GM15510 (cell line): Measurements from ENCODE around the gene GARNL3.

Experiments used
- POLR2A ChIP-seq: IDR thresholded peaks from 3 replicates; pipeline ENCODE4 v1.6.1; 2011; ENCODE audit warnings: borderline replicate concordance; ENCODE audit not compliant: insufficient read length; ENCODE audit errors: extremely low read depth

The GARNL3 gene

GRCh38 chr9:127399736-127400269, 135.2 kb downstream of the GARNL3 start:
- no peak for TF ChIP-seq POLR2A

- no peak for TF ChIP-seq POLR2A
These were observed 138.0 kb downstream of the GARNL3 start for GRCh38 chr9:127402401-127403090.

GRCh38 chr9:127403507-127404192, 139.1 kb downstream of the GARNL3 start:
- TF ChIP-seq POLR2A = no peak

DNA sequence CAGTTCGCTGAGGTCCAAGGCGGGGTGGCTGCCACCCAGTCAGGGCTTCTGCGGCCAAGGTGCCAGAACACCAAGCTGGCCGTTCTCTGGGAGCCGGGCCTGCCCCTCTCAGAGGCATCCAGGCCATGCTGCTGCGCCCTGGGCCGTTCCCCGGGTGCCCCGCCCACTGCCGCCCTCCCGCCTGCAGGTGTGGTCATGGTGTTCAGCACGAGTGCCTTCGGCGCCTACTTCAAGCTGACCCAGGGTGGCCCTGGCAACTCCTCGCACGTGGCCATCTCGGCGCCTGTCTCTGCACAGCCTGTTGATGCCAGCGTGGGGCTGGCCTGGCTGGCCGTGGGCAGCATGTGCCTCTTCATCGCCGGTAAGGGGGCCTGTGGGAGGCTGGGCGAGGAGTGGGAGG, 140.1 kb downstream of the GARNL3 start:
- no peak for TF ChIP-seq POLR2A

DNA sequence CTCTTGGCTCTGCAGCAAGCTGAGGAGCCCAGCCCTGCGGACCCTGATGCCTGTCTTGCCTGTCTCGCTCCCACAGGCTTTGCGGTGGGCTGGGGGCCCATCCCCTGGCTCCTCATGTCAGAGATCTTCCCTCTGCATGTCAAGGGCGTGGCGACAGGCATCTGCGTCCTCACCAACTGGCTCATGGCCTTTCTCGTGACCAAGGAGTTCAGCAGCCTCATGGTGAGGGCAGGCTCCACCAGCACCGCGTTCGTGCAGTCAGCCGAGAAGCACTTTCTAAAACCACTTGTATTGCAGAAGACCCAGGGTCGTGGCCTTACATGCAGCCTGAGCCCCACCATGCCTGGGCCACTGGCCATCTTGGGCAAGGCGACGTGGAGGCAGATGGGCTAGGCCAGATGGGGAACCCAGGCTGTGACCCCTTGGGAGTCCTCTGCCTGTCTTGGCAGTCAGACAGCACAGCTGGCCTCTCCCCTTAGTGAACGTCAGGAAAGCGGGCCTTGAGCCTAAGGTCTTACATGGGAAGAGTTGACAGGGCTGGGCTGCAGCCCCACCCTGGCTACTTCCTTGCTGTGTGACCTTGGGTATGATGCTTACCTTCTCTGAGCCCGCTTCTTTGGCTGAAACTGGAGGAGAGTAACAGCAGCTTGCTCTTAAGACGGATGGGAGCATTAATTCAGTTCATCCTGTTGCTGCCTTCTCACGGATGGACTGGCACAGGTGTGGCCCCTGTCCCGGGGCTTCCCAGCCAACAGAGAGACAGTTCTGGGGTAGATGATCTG, 141.0 kb downstream of the GARNL3 start:
- TF ChIP-seq POLR2A = no peak

DNA sequence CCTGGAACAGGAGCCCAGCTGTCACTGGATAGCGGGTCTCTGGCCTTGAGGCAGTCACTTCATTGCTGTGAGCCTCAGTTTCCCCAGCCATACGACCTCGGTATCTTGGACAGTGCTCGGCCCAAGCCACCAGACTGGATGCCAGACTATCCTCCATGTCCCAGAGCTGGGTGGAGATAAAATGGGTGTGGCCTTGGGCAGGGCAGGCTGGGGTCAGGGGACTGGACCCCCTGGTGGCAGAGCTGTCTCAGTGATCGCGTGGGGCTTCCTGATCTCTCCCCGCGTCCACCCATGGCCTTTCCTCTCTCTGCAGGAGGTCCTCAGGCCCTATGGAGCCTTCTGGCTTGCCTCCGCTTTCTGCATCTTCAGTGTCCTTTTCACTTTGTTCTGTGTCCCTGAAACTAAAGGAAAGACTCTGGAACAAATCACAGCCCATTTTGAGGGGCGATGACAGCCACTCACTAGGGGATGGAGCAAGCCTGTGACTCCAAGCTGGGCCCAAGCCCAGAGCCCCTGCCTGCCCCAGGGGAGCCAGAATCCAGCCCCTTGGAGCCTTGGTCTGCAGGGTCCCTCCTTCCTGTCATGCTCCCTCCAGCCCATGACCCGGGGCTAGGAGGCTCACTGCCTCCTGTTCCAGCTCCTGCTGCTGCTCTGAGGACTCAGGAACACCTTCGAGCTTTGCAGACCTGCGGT, 142.4 kb downstream of the GARNL3 start:
- TF ChIP-seq POLR2A = no peak

DNA sequence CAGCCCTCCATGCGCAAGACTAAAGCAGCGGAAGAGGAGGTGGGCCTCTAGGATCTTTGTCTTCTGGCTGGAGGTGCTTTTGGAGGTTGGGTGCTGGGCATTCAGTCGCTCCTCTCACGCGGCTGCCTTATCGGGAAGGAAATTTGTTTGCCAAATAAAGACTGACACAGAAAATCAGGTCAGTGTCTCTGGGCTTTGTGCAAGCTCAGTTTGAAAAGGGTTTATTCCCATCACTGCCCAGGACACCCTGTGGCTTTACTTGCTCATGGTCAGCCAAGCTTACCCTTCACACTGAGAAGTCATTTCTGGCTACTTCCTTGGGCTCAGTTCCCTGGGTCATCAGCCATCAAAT, 142.9 kb downstream of the GARNL3 start:
- TF ChIP-seq POLR2A = no peak

DNA sequence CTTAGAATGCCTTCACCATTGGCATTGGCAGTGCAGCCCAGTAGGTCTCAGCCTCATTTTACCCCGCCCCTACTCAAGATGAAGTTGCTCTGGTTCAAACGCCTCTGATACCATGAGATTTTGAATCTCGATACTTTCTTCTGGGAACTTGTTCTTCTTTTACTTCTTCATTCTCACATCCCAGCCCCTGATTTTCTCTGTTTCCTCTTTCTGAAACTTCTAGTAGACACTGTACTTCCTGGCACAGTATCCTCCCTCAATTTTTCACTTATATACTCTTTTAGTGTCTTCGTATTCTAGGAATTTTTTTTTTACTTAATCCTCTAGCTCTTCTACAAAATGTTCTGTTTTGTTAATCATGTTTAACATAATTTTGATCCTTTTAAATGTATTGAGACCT, 146.5 kb downstream of the GARNL3 start:
- TF ChIP-seq POLR2A = no peak

DNA sequence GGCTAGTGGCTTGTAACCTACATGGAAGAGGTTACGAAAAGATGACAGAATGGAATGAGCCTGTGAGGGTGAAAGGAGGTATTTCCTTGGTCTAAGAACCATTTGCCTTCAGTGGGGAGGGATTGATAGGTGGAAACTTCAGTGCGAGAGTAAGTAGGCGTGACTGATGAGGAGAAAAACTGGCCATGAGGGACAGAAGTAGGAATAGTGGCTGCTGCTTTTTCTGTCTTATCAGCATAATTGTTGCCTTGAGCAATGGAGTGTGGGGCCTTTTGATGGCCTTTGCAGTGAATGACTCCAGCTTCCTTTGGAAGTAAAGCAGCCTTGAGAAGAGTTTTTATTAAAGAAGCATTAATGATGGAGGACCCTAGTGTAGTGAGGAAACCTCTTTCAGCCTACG, 150.6 kb downstream of the GARNL3 start:
- TF ChIP-seq POLR2A = no peak

DNA sequence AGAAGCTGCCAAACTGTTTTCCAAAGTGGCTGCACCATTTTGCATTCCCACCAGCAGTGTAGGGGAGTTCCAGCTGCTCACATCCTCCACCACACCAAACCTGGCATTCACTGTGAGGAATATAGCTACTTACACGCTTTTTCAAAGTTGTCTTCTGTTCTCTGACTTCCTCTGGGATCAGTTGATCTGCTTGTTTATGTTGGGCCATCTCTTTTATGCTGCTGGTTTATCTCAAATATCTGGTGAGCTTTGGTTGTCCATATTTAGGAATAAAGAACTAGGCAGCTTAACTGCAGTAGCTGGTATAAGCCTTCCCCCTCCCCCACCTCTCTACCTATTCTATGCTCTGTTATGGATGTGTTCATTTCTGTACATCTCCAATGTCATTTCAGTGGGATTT, 151.1 kb downstream of the GARNL3 start:
- no peak for TF ChIP-seq POLR2A

- no peak for TF ChIP-seq POLR2A
These were observed 152.8 kb downstream of the GARNL3 start for GRCh38 chr9:127417131-127418036.

DNA sequence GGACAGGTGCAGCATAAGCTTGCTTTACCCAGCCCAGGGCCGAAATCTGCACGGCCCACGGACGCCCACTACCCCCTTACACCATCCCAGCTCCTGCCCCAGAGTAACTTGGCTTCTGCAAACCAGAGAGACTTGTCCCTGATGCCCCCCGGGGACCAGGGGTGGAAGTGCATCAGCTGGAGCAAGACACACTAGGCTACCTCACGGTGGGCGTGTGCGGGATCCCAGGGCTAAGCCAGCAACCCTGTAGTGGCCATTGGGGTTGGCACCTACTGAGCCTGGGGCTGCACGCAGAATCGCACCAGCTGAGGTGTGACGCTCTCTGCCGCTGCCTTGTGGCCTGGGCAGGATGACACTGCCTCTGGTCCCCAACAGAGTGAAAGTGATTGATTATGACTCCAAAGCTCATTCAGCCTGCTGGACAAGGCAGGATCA, 153.5 kb downstream of the GARNL3 start:
- no peak for TF ChIP-seq POLR2A

- no peak for TF ChIP-seq POLR2A
These were observed 154.8 kb downstream of the GARNL3 start for GRCh38 chr9:127419348-127419747.

GRCh38 chr9:127421057-127421456, 156.5 kb downstream of the GARNL3 start:
- TF ChIP-seq POLR2A = no peak
